WI38 (cell line): ENCODE measurements around the gene MAP10.

ENCODE experiments used
- H3K4me3 ChIP-seq: 2 replicates; pipeline ENCODE4 v1.5.1; 2011; ENCODE audit warnings: low read depth, mild to moderate bottlenecking, control low read depth, low read length
- TF ChIP-seq, protein P1 (sequence below): IDR thresholded peaks from 2 replicates; pipeline ENCODE4 v1.5.1; 2012; ENCODE audit warnings: low read depth, mild to moderate bottlenecking, control low read depth, low read length

The MAP10 gene

DNA sequence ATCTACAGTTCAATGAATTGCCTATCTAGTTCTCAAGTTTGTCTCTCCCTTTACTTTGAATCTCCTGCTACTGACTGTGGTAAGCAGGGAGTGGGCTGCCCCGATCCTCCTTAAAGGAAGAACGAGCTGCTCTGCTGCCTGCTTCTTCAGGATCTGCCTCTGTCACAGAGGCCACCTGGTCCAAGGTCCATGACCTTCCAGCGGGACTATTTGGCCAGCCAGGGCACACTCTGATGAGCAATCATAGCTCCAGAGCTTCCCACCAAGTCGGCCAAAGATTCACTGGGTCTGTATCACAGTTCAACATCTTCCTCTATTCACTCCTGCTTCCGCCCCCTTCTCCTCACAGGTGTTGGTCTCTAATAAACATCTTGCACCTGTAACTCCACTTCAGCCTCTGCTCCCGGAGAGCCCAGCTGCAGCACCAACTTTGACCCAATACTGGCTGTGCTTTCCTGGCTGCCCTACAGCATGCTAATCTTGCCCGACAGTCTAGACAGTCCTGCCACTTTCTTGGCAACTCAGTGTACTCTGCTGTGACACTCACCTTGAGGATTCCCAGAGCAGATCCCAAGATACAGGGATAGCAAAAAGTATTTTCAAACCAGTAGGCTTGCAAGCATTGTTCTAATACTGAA is 16.9 kb upstream of the MAP10 start:
- TF ChIP-seq, protein P1, sequence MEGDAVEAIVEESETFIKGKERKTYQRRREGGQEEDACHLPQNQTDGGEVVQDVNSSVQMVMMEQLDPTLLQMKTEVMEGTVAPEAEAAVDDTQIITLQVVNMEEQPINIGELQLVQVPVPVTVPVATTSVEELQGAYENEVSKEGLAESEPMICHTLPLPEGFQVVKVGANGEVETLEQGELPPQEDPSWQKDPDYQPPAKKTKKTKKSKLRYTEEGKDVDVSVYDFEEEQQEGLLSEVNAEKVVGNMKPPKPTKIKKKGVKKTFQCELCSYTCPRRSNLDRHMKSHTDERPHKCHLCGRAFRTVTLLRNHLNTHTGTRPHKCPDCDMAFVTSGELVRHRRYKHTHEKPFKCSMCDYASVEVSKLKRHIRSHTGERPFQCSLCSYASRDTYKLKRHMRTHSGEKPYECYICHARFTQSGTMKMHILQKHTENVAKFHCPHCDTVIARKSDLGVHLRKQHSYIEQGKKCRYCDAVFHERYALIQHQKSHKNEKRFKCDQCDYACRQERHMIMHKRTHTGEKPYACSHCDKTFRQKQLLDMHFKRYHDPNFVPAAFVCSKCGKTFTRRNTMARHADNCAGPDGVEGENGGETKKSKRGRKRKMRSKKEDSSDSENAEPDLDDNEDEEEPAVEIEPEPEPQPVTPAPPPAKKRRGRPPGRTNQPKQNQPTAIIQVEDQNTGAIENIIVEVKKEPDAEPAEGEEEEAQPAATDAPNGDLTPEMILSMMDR, result no peak
- no peak overlapping the region for H3K4me3 ChIP-seq

DNA sequence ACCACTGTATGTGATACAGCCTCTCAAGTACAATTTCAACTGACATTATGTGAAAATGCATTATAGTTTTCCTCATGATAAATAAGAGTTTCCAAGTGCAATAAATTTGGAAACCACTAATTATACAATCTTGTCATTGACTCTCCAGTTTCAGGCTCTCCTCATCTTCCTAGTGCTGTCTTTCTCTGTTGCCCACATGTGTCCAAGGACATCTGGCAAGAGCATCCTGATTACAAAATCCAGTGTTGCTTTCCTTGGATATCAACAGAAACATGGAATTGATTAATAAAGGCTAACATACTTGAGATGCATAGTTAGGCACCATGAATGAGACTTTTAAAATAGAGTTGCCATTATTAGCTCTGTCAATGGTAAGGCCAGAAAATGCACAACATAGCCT is 15.6 kb upstream of the MAP10 start:
- no peak overlapping the region for H3K4me3 ChIP-seq
- TF ChIP-seq, protein P1, result no peak

DNA sequence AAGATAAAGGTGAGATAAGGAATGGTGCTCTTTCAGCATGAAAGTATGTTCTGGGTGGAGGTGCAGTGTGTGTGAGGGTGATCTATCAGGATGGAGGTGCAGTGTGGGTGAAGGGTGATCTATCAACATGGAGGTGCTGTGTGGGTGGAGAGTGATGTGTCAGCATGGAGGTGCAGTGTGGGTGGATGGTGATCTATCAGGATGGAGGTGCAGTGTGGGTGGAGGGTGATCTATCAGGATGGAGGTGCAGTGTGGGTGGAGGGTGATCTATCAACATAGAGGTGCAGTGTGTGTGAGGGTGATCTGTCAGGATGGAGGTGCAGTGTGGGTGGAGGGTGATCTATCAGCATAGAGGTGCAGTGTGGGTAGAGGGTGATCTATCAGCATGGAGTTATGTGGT is 12.3 kb upstream of the MAP10 start:
- TF ChIP-seq, protein P1, result no peak
- H3K4me3 ChIP-seq, result no peak overlapping the region

- no peak overlapping the region for H3K4me3 ChIP-seq
- TF ChIP-seq, protein P1, result no peak
Measured at GRCh38 chr1:232793944-232794343, 11.3 kb upstream of the MAP10 start.

DNA sequence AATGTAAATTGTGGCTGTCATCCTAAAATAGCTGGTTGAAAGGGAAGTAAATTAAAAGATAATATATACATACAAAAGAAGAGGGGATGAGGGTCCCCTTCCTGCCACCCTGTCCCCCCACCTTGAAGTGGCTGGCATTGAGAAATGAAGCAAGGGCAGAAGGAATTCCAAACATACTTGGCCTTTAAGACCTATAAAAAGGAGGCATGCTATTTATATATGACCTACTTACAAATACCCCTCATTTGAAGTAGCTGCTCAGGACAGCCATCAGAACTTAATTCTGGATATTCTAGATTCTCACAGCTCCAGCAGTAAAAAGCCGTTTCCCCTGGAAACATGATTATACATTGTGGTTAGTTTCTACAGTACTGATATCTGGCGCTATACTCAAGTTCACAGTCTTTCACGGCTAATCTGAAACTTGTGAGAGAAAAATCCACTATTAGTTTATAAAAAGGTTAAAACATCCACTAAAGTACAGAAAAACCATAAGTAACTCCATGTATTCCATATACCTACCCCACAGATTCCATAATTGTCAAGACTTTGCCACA is 9.6 kb upstream of the MAP10 start:
- no peak overlapping the region for H3K4me3 ChIP-seq

DNA sequence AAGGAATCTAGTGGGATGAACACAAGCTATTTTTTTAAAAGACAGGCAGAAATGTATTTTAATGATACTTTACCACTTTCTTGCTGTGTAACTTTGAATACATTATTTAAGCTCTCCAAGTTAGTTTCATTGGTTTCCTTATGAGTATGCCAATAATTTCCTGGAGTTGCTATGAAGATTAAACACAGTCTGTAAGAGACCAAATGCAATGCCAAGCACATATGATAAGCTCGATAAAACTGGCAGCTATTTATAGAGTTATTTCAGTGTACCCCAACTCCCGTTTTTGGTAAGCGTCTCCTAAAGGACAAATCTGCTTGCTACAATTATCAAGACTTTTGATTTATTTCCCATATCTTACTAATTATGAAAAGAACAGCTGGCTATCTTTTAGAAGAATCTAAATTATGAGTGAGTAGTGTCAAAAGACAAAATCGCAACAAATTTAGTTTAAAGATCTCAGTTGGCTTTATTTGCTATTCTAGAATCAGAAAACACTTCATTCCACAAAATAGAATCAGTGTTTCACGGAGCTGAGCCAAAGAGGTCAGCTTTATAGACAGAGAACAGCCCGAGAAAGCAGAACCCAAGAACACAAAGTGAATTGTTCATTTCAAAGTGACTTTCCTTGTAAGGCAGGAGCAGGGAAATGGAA is 7.2 kb upstream of the MAP10 start:
- TF ChIP-seq, protein P1, result no peak
- no peak overlapping the region for H3K4me3 ChIP-seq

More for the DNA sequence above, 9.6 kb upstream of the MAP10 start:
- TF ChIP-seq, protein P1, result no peak

DNA sequence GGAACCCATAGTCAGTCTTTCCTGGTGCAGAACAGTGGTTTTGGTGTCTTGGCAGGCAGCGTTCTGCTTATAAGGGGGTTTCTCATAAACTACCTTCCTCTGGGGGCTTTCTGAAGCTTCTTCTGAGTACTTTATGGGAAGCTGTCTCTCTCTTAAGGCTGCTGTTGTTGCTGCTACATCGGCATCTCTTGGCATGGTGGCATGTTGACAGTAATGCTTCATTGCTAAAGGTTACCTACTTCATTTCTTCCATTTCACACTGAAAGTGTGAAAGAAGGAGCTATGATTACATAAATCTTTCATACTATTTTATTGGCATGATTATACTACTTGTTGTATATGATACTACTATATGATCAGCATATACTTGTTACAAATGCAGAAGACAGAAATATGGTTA is 6.3 kb upstream of the MAP10 start:
- H3K4me3 ChIP-seq, result no peak overlapping the region
- TF ChIP-seq, protein P1, result no peak
